EH (cell line): ENCODE measurements around the gene AHNAK2.

Experiments
- DNase-seq: peaks from one replicate; pipeline ENCODE4 v3.0.0-alpha.2; 2015; ENCODE audit warnings: low read depth

The AHNAK2 gene

GRCh38 chr14:105012171-105012985 lies 34.2 kb upstream of the AHNAK2 start:
- DNase-seq: peak; percentile 26

GRCh38 chr14:105011312-105011990 lies 33.3 kb upstream of the AHNAK2 start:
- no peak for DNase-seq

GRCh38 chr14:105010891-105011291 lies 32.7 kb upstream of the AHNAK2 start:
- no peak for DNase-seq

- no peak for DNase-seq
Measured at GRCh38 chr14:105010106-105010505, 31.9 kb upstream of the AHNAK2 start.

- DNase-seq: no peak
Measured at GRCh38 chr14:105007593-105008264, 29.6 kb upstream of the AHNAK2 start.

GRCh38 chr14:105006831-105007592 lies 28.8 kb upstream of the AHNAK2 start:
- no peak for DNase-seq

- no peak for DNase-seq
Measured at GRCh38 chr14:105005929-105006830, 28.0 kb upstream of the AHNAK2 start.

- no peak for DNase-seq
Measured at GRCh38 chr14:105005329-105005928, 27.3 kb upstream of the AHNAK2 start.

- no peak for DNase-seq
Measured at GRCh38 chr14:104999361-104999760, 21.2 kb upstream of the AHNAK2 start.

- DNase-seq: no peak
Measured at GRCh38 chr14:104998801-104999200, 20.6 kb upstream of the AHNAK2 start.

- no peak for DNase-seq
Measured at GRCh38 chr14:104996483-104996882, 18.3 kb upstream of the AHNAK2 start.

GRCh38 chr14:104996032-104996431 lies 17.9 kb upstream of the AHNAK2 start:
- no peak for DNase-seq

- DNase-seq: no peak
Measured at GRCh38 chr14:104994978-104995377, 16.8 kb upstream of the AHNAK2 start.

- DNase-seq: no peak
Measured at GRCh38 chr14:104993808-104994591, 15.8 kb upstream of the AHNAK2 start.

- no peak for DNase-seq
Measured at GRCh38 chr14:104993306-104993705, 15.1 kb upstream of the AHNAK2 start.

- DNase-seq: no peak
Measured at GRCh38 chr14:104992501-104992900, 14.3 kb upstream of the AHNAK2 start.

- no peak for DNase-seq
Measured at GRCh38 chr14:104991896-104992230, 13.7 kb upstream of the AHNAK2 start.

GRCh38 chr14:104989951-104990303 lies 11.8 kb upstream of the AHNAK2 start:
- DNase-seq: no peak

- no peak for DNase-seq
Measured at GRCh38 chr14:104989236-104989950, 11.2 kb upstream of the AHNAK2 start.
